OCI-LY1 (cell line): ENCODE results near the gene CAMTA1.

Experiments used
- CTCF ChIP-seq: fragments of 200-600 bp; sonication (generic), shearing (Covaris generic); IDR thresholded peaks from 2 replicates; pipeline ENCODE4 v1.5.1; 2017; ENCODE audit warnings: mild to moderate bottlenecking, antibody characterized with exemption, low read length, moderate library complexity, mixed read lengths
- EZH2 ChIP-seq: fragments of 200-600 bp; sonication (generic), shearing (Covaris generic); IDR thresholded peaks from 2 replicates; pipeline ENCODE4 v1.8.0; 2017; ENCODE audit warnings: borderline replicate concordance, mixed run types, mild to moderate bottlenecking, antibody characterized with exemption, low read length, moderate library complexity, mixed read lengths

- no peak for TF ChIP-seq CTCF
- TF ChIP-seq EZH2, result no peak
These were observed 315.9 kb downstream of the CAMTA1 start for GRCh38 chr1:7101187-7101586.
